ENCODE data around the gene SLC22A16.

DNA sequence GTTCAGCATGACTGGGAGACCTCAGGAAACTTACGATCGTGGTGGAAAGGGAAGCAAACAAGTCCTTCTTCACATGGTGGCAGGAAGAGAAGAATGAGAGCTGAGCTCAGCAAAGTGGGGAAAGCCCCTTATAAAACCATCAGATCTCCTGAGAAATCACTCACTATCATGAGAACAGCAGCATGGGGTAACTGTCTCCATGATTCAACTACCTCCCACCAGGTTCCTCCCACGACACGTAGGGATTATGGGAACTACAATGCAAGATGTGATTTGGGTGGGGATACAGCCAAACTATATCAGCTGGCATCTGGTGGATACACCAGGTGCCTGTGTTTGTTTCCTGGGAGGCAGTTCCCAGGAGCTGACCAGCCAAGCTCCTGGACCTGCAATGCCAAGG, 65.9 kb downstream of the SLC22A16 start:
- TF ChIP-seq, protein P1, sequence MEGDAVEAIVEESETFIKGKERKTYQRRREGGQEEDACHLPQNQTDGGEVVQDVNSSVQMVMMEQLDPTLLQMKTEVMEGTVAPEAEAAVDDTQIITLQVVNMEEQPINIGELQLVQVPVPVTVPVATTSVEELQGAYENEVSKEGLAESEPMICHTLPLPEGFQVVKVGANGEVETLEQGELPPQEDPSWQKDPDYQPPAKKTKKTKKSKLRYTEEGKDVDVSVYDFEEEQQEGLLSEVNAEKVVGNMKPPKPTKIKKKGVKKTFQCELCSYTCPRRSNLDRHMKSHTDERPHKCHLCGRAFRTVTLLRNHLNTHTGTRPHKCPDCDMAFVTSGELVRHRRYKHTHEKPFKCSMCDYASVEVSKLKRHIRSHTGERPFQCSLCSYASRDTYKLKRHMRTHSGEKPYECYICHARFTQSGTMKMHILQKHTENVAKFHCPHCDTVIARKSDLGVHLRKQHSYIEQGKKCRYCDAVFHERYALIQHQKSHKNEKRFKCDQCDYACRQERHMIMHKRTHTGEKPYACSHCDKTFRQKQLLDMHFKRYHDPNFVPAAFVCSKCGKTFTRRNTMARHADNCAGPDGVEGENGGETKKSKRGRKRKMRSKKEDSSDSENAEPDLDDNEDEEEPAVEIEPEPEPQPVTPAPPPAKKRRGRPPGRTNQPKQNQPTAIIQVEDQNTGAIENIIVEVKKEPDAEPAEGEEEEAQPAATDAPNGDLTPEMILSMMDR (IDR thresholded peaks at IDR 0.05; ENCODE audit: low read depth, low read length): no peak
- no peak for TF ChIP-seq EZH2phosphoT487 (IDR thresholded peaks at IDR 0.05; ENCODE audit: low read depth)

All from OCI-LY3 (cell line).